HEK293 (cell line): Measurements from ENCODE around the gene WWC1.
A peak's percentile ranks its signal among the peaks of the same experiment; 100 is the strongest.

Source experiments
- CTCF ChIA-PET: fragments of 350-600 bp; formaldehyde crosslinking; extraction: SDS; loops from one replicate; lab custom pipeline; 2021; ENCODE audit warnings: antibody characterized with exemption; lab: Yijun Ruan, JAX
- POLR2A ChIA-PET: fragments of 300-600 bp; formaldehyde crosslinking; extraction: SDS; loops from one replicate; lab custom pipeline; 2020; ENCODE audit warnings: antibody characterized with exemption, inconsistent platforms; lab: Yijun Ruan, JAX
- H3K27ac ChIP-seq: fragments of 200-500 bp; sonication (Bioruptor generic); 2 replicates; pipeline ENCODE4 v1.5.1; 2014; ENCODE audit warnings: low read depth, low read length, control low read depth, inconsistent platforms; ENCODE audit errors: extremely low read depth
- H3K36me3 ChIP-seq, 2 experiments: fragments of 200-500 bp in 1 of 2; sonication (Bioruptor generic) in 1 of 2; 1 replicate in 1 of 2; 2 replicates in 1 of 2; pipeline ENCODE4 v1.5.1; 2014 to 2017; ENCODE audit warnings: inconsistent platforms in 2 of 2, low read length in 2 of 2; ENCODE audit not compliant: control insufficient read depth in 2 of 2, insufficient read depth in 1 of 2
- H3K4me1 ChIP-seq: fragments of 200-500 bp; sonication (Bioruptor generic); 2 replicates; pipeline ENCODE4 v1.5.1; 2014; ENCODE audit warnings: mild to moderate bottlenecking, low read length, inconsistent platforms; ENCODE audit not compliant: control insufficient read depth, insufficient read depth
- H3K4me3 ChIP-seq: 2 replicates; pipeline ENCODE4 v1.5.1; 2011; ENCODE audit warnings: low read depth, mild to moderate bottlenecking, control low read depth, low read length, moderate library complexity
- H3K9me3 ChIP-seq: fragments of 200-500 bp; sonication (Bioruptor generic); 2 replicates; pipeline ENCODE4 v1.5.1; 2014; ENCODE audit warnings: low read depth, low read length, inconsistent platforms; ENCODE audit not compliant: control insufficient read depth, insufficient read depth
- HIC1 ChIP-seq: fragments of 450-650 bp; formaldehyde crosslinking; IDR thresholded peaks from 2 replicates; pipeline ENCODE4 v1.5.1; 2016; ENCODE audit warnings: missing biosample characterization, missing genetic modification characterization
- KLF10 ChIP-seq: fragments of 450-650 bp; IDR thresholded peaks from 2 replicates; pipeline ENCODE4 v1.5.1; 2018; ENCODE audit warnings: missing biosample characterization, mild to moderate bottlenecking, missing genetic modification characterization
- PATZ1 ChIP-seq: fragments of 450-650 bp; formaldehyde crosslinking; IDR thresholded peaks from 2 replicates; pipeline ENCODE4 v1.5.1; 2016; ENCODE audit warnings: missing biosample characterization, missing genetic modification characterization
- REPIN1 ChIP-seq: fragments of 450-650 bp; formaldehyde crosslinking; IDR thresholded peaks from 2 replicates; pipeline ENCODE4 v1.5.1; 2017; ENCODE audit warnings: missing biosample characterization, missing genetic modification characterization, low read depth
- SETDB1 ChIP-seq: IDR thresholded peaks from one replicate; pipeline ENCODE4 v1.6.1; 2017; ENCODE audit warnings: mild to moderate bottlenecking, low read length, moderate library complexity, mixed read lengths; ENCODE audit not compliant: insufficient read length
- ZBTB48 ChIP-seq: fragments of 450-650 bp; formaldehyde crosslinking; IDR thresholded peaks from 2 replicates; pipeline ENCODE4 v1.5.1; 2016; ENCODE audit warnings: missing biosample characterization, missing genetic modification characterization
- ZBTB6 ChIP-seq: fragments of 450-650 bp; formaldehyde crosslinking; IDR thresholded peaks from 2 replicates; pipeline ENCODE4 v1.5.1; 2017; ENCODE audit warnings: missing biosample characterization, missing genetic modification characterization
- ZFP3 ChIP-seq: fragments of 450-650 bp; formaldehyde crosslinking; IDR thresholded peaks from 2 replicates; pipeline ENCODE4 v1.5.1; 2016; ENCODE audit warnings: low read depth, missing biosample characterization, missing genetic modification characterization
- ZNF155 ChIP-seq: fragments of 450-650 bp; formaldehyde crosslinking; IDR thresholded peaks from 2 replicates; pipeline ENCODE4 v1.5.1; 2016; ENCODE audit warnings: missing biosample characterization, missing genetic modification characterization
- ZNF211 ChIP-seq: fragments of 450-650 bp; formaldehyde crosslinking; IDR thresholded peaks from 2 replicates; pipeline ENCODE4 v1.5.1; 2016; ENCODE audit warnings: low read depth, missing biosample characterization, missing genetic modification characterization
- ZNF335 ChIP-seq: fragments of 450-650 bp; formaldehyde crosslinking; conservative IDR thresholded peaks from 2 replicates; pipeline ENCODE4 v1.5.1; 2016; ENCODE audit warnings: missing biosample characterization, missing genetic modification characterization
- ZNF354C ChIP-seq: fragments of 450-650 bp; formaldehyde crosslinking; IDR thresholded peaks from 2 replicates; pipeline ENCODE4 v1.5.1; 2016; ENCODE audit warnings: missing biosample characterization, missing genetic modification characterization, low read depth, borderline replicate concordance
- ZNF416 ChIP-seq: fragments of 450-650 bp; formaldehyde crosslinking; IDR thresholded peaks from 2 replicates; pipeline ENCODE4 v1.5.1; 2016; ENCODE audit warnings: missing biosample characterization, missing genetic modification characterization
- ZNF473 ChIP-seq: fragments of 450-650 bp; formaldehyde crosslinking; IDR thresholded peaks from 2 replicates; pipeline ENCODE4 v1.5.1; 2017; ENCODE audit warnings: missing biosample characterization, missing genetic modification characterization
- ZNF488 ChIP-seq: fragments of 450-650 bp; formaldehyde crosslinking; IDR thresholded peaks from 2 replicates; pipeline ENCODE4 v1.5.1; 2016; ENCODE audit warnings: missing biosample characterization, missing genetic modification characterization
- ZNF549 ChIP-seq: fragments of 450-650 bp; IDR thresholded peaks from 2 replicates; pipeline ENCODE4 v1.5.1; 2018; ENCODE audit warnings: missing biosample characterization, missing genetic modification characterization, mild to moderate bottlenecking, inconsistent platforms, moderate library complexity
- ZNF624 ChIP-seq: fragments of 450-650 bp; formaldehyde crosslinking; IDR thresholded peaks from 2 replicates; pipeline ENCODE4 v1.5.1; 2017; ENCODE audit warnings: missing biosample characterization, missing genetic modification characterization
- ZNF664 ChIP-seq: fragments of 450-650 bp; formaldehyde crosslinking; IDR thresholded peaks from 2 replicates; pipeline ENCODE4 v1.5.1; 2016; ENCODE audit warnings: missing biosample characterization, missing genetic modification characterization
- ZNF670 ChIP-seq: fragments of 450-650 bp; formaldehyde crosslinking; IDR thresholded peaks from 2 replicates; pipeline ENCODE4 v1.5.1; 2016; ENCODE audit warnings: missing biosample characterization, missing genetic modification characterization, low read depth
- ZNF692 ChIP-seq: fragments of 450-650 bp; formaldehyde crosslinking; IDR thresholded peaks from 2 replicates; pipeline ENCODE4 v1.5.1; 2016; ENCODE audit warnings: missing biosample characterization, missing genetic modification characterization
- ZNF843 ChIP-seq: fragments of 450-650 bp; formaldehyde crosslinking; IDR thresholded peaks from 2 replicates; pipeline ENCODE4 v1.5.1; 2016; ENCODE audit warnings: missing biosample characterization, missing genetic modification characterization

Gene WWC1

GRCh38 chr5:168417731-168418429 lies 126.4 kb downstream of the WWC1 start:
- CTCF ChIA-PET = no interaction called here
- no peaks in the 10 kb centered on the region for H3K4me1 ChIP-seq
- POLR2A ChIA-PET = no interaction called here
- no peak overlapping the region for H3K27ac ChIP-seq
- no peak for TF ChIP-seq ZNF670 (tag by site-specific recombination)
- no peak for TF ChIP-seq ZNF549
- no peak for TF ChIP-seq SETDB1
- no peak for TF ChIP-seq KLF10 (tag by site-specific recombination)
- no peaks in the 10 kb centered on the region for H3K9me3 ChIP-seq
- H3K36me3 ChIP-seq = peaks cover 0 to 11% of the 10 kb centered on the region in 2 experiments; a peak in 2 of 3 replicates
- H3K4me3 ChIP-seq = no peak overlapping the region

- CTCF ChIA-PET = interaction anchor here (1.2 kb wide), 1 partner anchor 152 kb away, joined by 4 read pairs; no protein-coding TSS in a partner anchor
- Histone ChIP-seq H3K36me3 (peaks cover 0 to 7% of the 10 kb centered on the region in 2 experiments; a peak in 2 of 3 replicates), H3K4me1 (no peaks in the 10 kb centered on the region), H3K4me3 (no peak overlapping the region), H3K27ac (no peak overlapping the region), H3K9me3 (no peaks in the 10 kb centered on the region)
- TF ChIP-seq ZNF664 = no peak
- no peak for TF ChIP-seq REPIN1
- TF ChIP-seq ZNF155 = no peak
- no peak for TF ChIP-seq ZNF354C (tag by site-specific recombination)
- TF ChIP-seq ZNF843 = no peak
- no peak for TF ChIP-seq ZNF692
- no peak for TF ChIP-seq ZBTB48 (tag by site-specific recombination)
- TF ChIP-seq ZFP3 (tag by site-specific recombination) = no peak
- TF ChIP-seq ZNF211 (tag by site-specific recombination) = no peak
- POLR2A ChIA-PET = no interaction called here
Measured at GRCh38 chr5:168420461-168420860, 129.0 kb downstream of the WWC1 start.

- Histone ChIP-seq H3K4me3 (no peak overlapping the region), H3K9me3 (no peaks in the 10 kb centered on the region), H3K4me1 (no peaks in the 10 kb centered on the region), H3K27ac (no peak overlapping the region), H3K36me3 (peaks cover 0 to 7% of the 10 kb centered on the region in 2 experiments; a peak in 2 of 3 replicates)
- ChIA-PET CTCF (interaction anchor here (0.6 to 2.1 kb wide), 3 partner anchors 103 to 154 kb away, joined by 3 to 13 read pairs (median 4); no protein-coding TSS in a partner anchor), POLR2A (interaction anchor here (1.8 kb wide), 1 partner anchor 153 kb away, joined by 3 read pairs; no protein-coding TSS in a partner anchor)
- TF ChIP-seq ZNF624 (tag by site-specific recombination) (no peak), ZNF473 (tag by site-specific recombination) (no peak), HIC1 (tag by site-specific recombination) (no peak), ZNF335 (tag by site-specific recombination) (no peak), ZBTB6 (tag by site-specific recombination) (peak; percentile 82; the same call in 1 of the 2 replicates), ZNF488 (tag by site-specific recombination) (no peak), PATZ1 (tag by site-specific recombination) (no peak), ZNF416 (tag by site-specific recombination) (no peak)
- TF ChIP-seq, all 188 proteins: peak for 1
Measured at GRCh38 chr5:168422431-168422830, 131.0 kb downstream of the WWC1 start.
